ENCODE measurements around the gene ITPA. TPM values are rescaled to one million over a fixed set of nuclear protein-coding genes. Genes with fewer than 3 reads are reported as not detected.

Gene ITPA
- total and polyA plus RNA-seq, 2 of the 13 experiments (the other 11 are each of a cell fraction or from before 2014, with no cell fraction given): 60.1 to 103 TPM

GRCh38 chr20:3204124-3204794 lies 5.0 kb upstream of the ITPA start, which contains the start of gene DDRGK1 (continued):
- TF ChIP-seq, protein P1, sequence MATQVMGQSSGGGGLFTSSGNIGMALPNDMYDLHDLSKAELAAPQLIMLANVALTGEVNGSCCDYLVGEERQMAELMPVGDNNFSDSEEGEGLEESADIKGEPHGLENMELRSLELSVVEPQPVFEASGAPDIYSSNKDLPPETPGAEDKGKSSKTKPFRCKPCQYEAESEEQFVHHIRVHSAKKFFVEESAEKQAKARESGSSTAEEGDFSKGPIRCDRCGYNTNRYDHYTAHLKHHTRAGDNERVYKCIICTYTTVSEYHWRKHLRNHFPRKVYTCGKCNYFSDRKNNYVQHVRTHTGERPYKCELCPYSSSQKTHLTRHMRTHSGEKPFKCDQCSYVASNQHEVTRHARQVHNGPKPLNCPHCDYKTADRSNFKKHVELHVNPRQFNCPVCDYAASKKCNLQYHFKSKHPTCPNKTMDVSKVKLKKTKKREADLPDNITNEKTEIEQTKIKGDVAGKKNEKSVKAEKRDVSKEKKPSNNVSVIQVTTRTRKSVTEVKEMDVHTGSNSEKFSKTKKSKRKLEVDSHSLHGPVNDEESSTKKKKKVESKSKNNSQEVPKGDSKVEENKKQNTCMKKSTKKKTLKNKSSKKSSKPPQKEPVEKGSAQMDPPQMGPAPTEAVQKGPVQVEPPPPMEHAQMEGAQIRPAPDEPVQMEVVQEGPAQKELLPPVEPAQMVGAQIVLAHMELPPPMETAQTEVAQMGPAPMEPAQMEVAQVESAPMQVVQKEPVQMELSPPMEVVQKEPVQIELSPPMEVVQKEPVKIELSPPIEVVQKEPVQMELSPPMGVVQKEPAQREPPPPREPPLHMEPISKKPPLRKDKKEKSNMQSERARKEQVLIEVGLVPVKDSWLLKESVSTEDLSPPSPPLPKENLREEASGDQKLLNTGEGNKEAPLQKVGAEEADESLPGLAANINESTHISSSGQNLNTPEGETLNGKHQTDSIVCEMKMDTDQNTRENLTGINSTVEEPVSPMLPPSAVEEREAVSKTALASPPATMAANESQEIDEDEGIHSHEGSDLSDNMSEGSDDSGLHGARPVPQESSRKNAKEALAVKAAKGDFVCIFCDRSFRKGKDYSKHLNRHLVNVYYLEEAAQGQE (IDR thresholded peaks at IDR 0.05; ENCODE audit: borderline replicate concordance in 1 of 2, low read depth in 1 of 2, low read length in 2 of 2): 0 out of 4 replicates have a peak, but pooled peaks of 1 of the 2 experiments have one; percentile 55
- TF ChIP-seq ZNF224 (CRISPR knock-in tag; IDR thresholded peaks at IDR 0.05): peak; percentile 99
- no peak for TF ChIP-seq RERE (CRISPR knock-in tag; IDR thresholded peaks at IDR 0.05; ENCODE audit: low read depth)
- TF ChIP-seq ZNF530 (CRISPR knock-in tag; IDR thresholded peaks at IDR 0.05; ENCODE audit: low read depth): peak; percentile 70; the same call in 1 of the 2 replicates
- 0 out of 2 replicates have a peak, but pooled peaks have one; percentile 62 for TF ChIP-seq GFI1 (CRISPR knock-in tag; IDR thresholded peaks at IDR 0.05; ENCODE audit: borderline replicate concordance)
- peak; percentile 86; the same call in 1 of the 2 replicates for TF ChIP-seq NR0B2 (CRISPR knock-in tag; IDR thresholded peaks at IDR 0.05)
- no peak; the same call in 1 of the 2 replicates for TF ChIP-seq RCOR2 (CRISPR knock-in tag; IDR thresholded peaks at IDR 0.05)
- TF ChIP-seq ZNF552 (CRISPR knock-in tag; IDR thresholded peaks at IDR 0.05; ENCODE audit: borderline replicate concordance): peak; percentile 8; the same call in 1 of the 2 replicates
- TF ChIP-seq ZNF614 (CRISPR knock-in tag; IDR thresholded peaks at IDR 0.05; ENCODE audit: borderline replicate concordance): peak; percentile 90
- no peak for TF ChIP-seq SMARCE1 (IDR thresholded peaks at IDR 0.05; ENCODE audit: borderline replicate concordance)
- peak; percentile 89; the same call in 1 of the 2 replicates for TF ChIP-seq RARG (CRISPR knock-in tag; IDR thresholded peaks at IDR 0.05; ENCODE audit: low read depth)
- peak; percentile 75 for TF ChIP-seq ISL2 (CRISPR knock-in tag; IDR thresholded peaks at IDR 0.05)
- TF ChIP-seq GABPB1 (CRISPR knock-in tag; IDR thresholded peaks at IDR 0.05): peak; percentile 86
- TF ChIP-seq MYC (CRISPR knock-in tag; IDR thresholded peaks at IDR 0.05; ENCODE audit: borderline replicate concordance): peak; percentile 87; the same call in 1 of the 2 replicates
- TF ChIP-seq, protein P2, sequence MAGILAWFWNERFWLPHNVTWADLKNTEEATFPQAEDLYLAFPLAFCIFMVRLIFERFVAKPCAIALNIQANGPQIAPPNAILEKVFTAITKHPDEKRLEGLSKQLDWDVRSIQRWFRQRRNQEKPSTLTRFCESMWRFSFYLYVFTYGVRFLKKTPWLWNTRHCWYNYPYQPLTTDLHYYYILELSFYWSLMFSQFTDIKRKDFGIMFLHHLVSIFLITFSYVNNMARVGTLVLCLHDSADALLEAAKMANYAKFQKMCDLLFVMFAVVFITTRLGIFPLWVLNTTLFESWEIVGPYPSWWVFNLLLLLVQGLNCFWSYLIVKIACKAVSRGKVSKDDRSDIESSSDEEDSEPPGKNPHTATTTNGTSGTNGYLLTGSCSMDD (CRISPR knock-in tag; IDR thresholded peaks at IDR 0.05): peak; percentile 28
- no peak; the same call in 1 of the 2 replicates for TF ChIP-seq CBFB (CRISPR knock-in tag; IDR thresholded peaks at IDR 0.05)
- no peak for TF ChIP-seq ZBTB21 (CRISPR knock-in tag; IDR thresholded peaks at IDR 0.05)
- no peak for TF ChIP-seq ZMYM3 (CRISPR knock-in tag; IDR thresholded peaks at IDR 0.05)
- TF ChIP-seq ZNF572 (CRISPR knock-in tag; IDR thresholded peaks at IDR 0.05): peak; percentile 42; the same call in 1 of the 2 replicates

Measured in HepG2 (cell line).